K562 (cell line): ENCODE data around the gene NEURL2. TPM values are rescaled to one million over a fixed set of nuclear protein-coding genes. Genes with fewer than 3 reads are reported as not detected.

Experiments used
- ATAC-seq: fragments of 200-7000 bp; cut with Tn5 transposase; 3 replicates; pipeline ENCODE4 v1.9.1; 2020; ENCODE audit warnings: moderate library complexity
- BruUV-seq: library from RNA; stranded (reverse); fragments of 400-500 nt; replicated peaks from 2 replicates; lab custom pipeline; 2021; lab: Mats Ljungman, UMichigan
- CTCF ChIA-PET: fragments of 300-600 bp; formaldehyde crosslinking; extraction: SDS; loops from one replicate; lab custom pipeline; 2021; ENCODE audit warnings: low intra/inter-chr PET ratio; lab: Yijun Ruan, JAX
- POLR2A ChIA-PET: fragments of 300-600, 350-650 bp; sonication (Branson Sonifier 250); formaldehyde crosslinking; extraction: SDS; loops from one replicate; lab custom pipeline; 2021; ENCODE audit warnings: antibody characterized with exemption, inconsistent platforms; lab: Yijun Ruan, JAX
- DNase-seq, 4 experiments: peaks; one replicate each; pipeline versions ENCODE4 v3.0.0 to v3.0.0-alpha.2; 2011 to 2018; ENCODE audit warnings: low spot score in 3 of 4, mixed read lengths in 3 of 4; ENCODE audit errors: extremely low read depth in 1 of 4
- FAIRE-seq: peaks from 2 replicates; lab custom pipeline; 2011; peaks lifted over from hg19 to GRCh38; lab: Jason Lieb, UNC
- H2AFZ ChIP-seq: 2 replicates; pipeline ENCODE4 v1.6.0; 2011; ENCODE audit warnings: low read depth, low read length, control low read depth, inconsistent platforms
- H3K27ac ChIP-seq: fragments of 200-600 bp; 3 replicates; pipeline ENCODE4 v1.8.0; 2011; ENCODE audit warnings: low read depth, mild to moderate bottlenecking, control low read depth, inconsistent platforms, low read length, moderate library complexity, mixed read lengths; ENCODE audit errors: extremely low read depth
- H3K27me3 ChIP-seq, 2 experiments: fragments of 300-600 bp in 1 of 2; 2 replicates in 1 of 2; 3 replicates in 1 of 2; pipeline versions ENCODE4 v1.6.0 to v1.8.0; 2011; ENCODE audit warnings: inconsistent platforms in 2 of 2, low read length in 2 of 2, mild to moderate bottlenecking in 1 of 2, mixed read lengths in 1 of 2, moderate library complexity in 1 of 2; ENCODE audit not compliant: control insufficient read depth in 2 of 2, insufficient read depth in 2 of 2
- H3K36me3 ChIP-seq: fragments of 300-600 bp; 3 replicates; pipeline ENCODE4 v1.8.0; 2011; ENCODE audit warnings: mild to moderate bottlenecking, low read length, inconsistent platforms; ENCODE audit not compliant: control insufficient read depth, insufficient read depth
- H3K4me1 ChIP-seq, 2 experiments: fragments of 200-600 bp in 1 of 2; replicated peaks in 1 of 2; 2 replicates in 1 of 2; 3 replicates in 1 of 2; pipeline versions ENCODE4 v1.5.1 to v1.8.0; 2011; ENCODE audit warnings: inconsistent platforms in 2 of 2, low read length in 2 of 2, mild to moderate bottlenecking in 1 of 2, mixed read lengths in 1 of 2, moderate library complexity in 1 of 2; ENCODE audit not compliant: control insufficient read depth in 2 of 2, insufficient read depth in 2 of 2
- H3K4me2 ChIP-seq: 2 replicates; pipeline ENCODE4 v1.6.1; 2011; ENCODE audit warnings: low read length, control low read depth, inconsistent platforms, mixed read lengths; ENCODE audit not compliant: insufficient read depth
- H3K4me3 ChIP-seq: fragments of 200-600 bp; sonication (generic), shearing (Covaris generic); 2 replicates; pipeline ENCODE4 v1.5.1; 2016; ENCODE audit warnings: control low read depth, inconsistent platforms
- H3K79me2 ChIP-seq: fragments of 200-600 bp; 3 replicates; pipeline ENCODE4 v1.8.0; 2011; ENCODE audit warnings: low read length, inconsistent platforms; ENCODE audit not compliant: control insufficient read depth, insufficient read depth
- H3K9ac ChIP-seq, 2 experiments: 2 replicates each; pipeline versions ENCODE4 v1.6.0 to v1.6.1; 2011; ENCODE audit warnings: low read depth in 2 of 2, low read length in 2 of 2, control low read depth in 1 of 2, inconsistent platforms in 1 of 2, mild to moderate bottlenecking in 1 of 2, mixed read lengths in 1 of 2; ENCODE audit not compliant: insufficient read depth in 1 of 2
- H3K9me1 ChIP-seq: one replicate; pipeline ENCODE4 v1.6.0; 2011; ENCODE audit warnings: inconsistent platforms, mild to moderate bottlenecking, low read length, moderate library complexity; ENCODE audit not compliant: control insufficient read depth, insufficient read depth
- H3K9me3 ChIP-seq: replicated peaks from 2 replicates; pipeline ENCODE4 v1.5.1; 2011; ENCODE audit warnings: low read depth, low read length, inconsistent platforms; ENCODE audit not compliant: control insufficient read depth, insufficient read depth
- H4K20me1 ChIP-seq: replicated peaks from 2 replicates; pipeline ENCODE4 v1.6.1; 2011; ENCODE audit warnings: low read length, inconsistent platforms, mixed read lengths; ENCODE audit not compliant: control insufficient read depth, insufficient read depth
- ELF2 ChIP-seq: fragments of 250-450 bp; sonication (Bioruptor Pico); IDR thresholded peaks from 2 replicates; pipeline ENCODE4 v1.5.0; 2021; ENCODE audit warnings: mild to moderate bottlenecking
- HNRNPH1 ChIP-seq: fragments of 200-400 bp; formaldehyde crosslinking; optimal IDR thresholded peaks from 2 replicates; pipeline ENCODE3; 2017; ENCODE audit warnings: low read depth, mild to moderate bottlenecking, low read length, moderate library complexity
- RFX1 ChIP-seq: fragments of 450-650 bp; IDR thresholded peaks from 2 replicates; pipeline ENCODE4 v1.6.1; 2016; ENCODE audit warnings: mild to moderate bottlenecking, moderate library complexity
- SMAD1 ChIP-seq: fragments of 150-350 bp; IDR thresholded peaks from 2 replicates; pipeline ENCODE4 v1.6.1; 2014; ENCODE audit warnings: low read length, low read depth; ENCODE audit not compliant: partially characterized antibody
- ZBTB17 ChIP-seq: fragments of 450-650 bp; formaldehyde crosslinking; IDR thresholded peaks from 2 replicates; pipeline ENCODE4 v1.4.0; 2020; ENCODE audit warnings: mild to moderate bottlenecking
- ZNF282 ChIP-seq: sonication (generic); formaldehyde crosslinking; IDR thresholded peaks from 2 replicates; pipeline ENCODE4 v1.8.1; 2023; ENCODE audit warnings: missing genetic modification reagents
- WGBS: fragments of 100-300 bp; shearing (Covaris generic); methylation state at CpG from one replicate; pipeline ENCODE4 v1.1.6; 2016; ENCODE audit warnings: low coverage, mixed read lengths; ENCODE audit not compliant: insufficient coverage; ENCODE audit errors: missing lambda C conversion rate; 5-methylcytosine and 5-hydroxymethylcytosine counted together
- in situ Hi-C: fragments of 300-500 bp; cut with MboI; formaldehyde crosslinking; loops from 4 replicates; pipeline ENCODE4 v1.15.0; 2018; ENCODE audit warnings: inconsistent platforms, mixed read lengths
- intact Hi-C: fragments of 100-400 bp; cut with micrococcal nuclease; formaldehyde crosslinking; loops from 2 replicates; pipeline ENCODE4 v1.14.2; 2022
- polyA plus RNA-seq, 8 experiments: library from polyadenylated mRNA; depleted of rRNA in 4 of 8; stranded (reverse) in 5 of 8; unstranded in 3 of 8; fragments of >200 nt; fragmentation: Nextera tagmentation in 2 of 8; fragmentation: Illumina TruSeq in 1 of 8; extraction: Ambion mirVana in 2 of 8; extraction: Trizol in 1 of 8; gene quantifications; 2 replicates each; pipeline versions ENCODE4 v1.2.1 to v1.2.3, GENCODE V29; 2011 to 2014; ENCODE audit warnings: inconsistent platforms in 1 of 8, missing spikeins in 1 of 8
- total RNA-seq, 7 experiments: library from RNA; depleted of rRNA in 6 of 7; stranded (reverse); fragments of >200 nt in 6 of 7; fragmentation: Illumina TruSeq in 2 of 7; extraction: Trizol in 2 of 7; gene quantifications; 2 replicates each; pipeline versions ENCODE4 v1.2.1 to v1.2.3, GENCODE V29; 2011 to 2021; ENCODE audit warnings: low replicate concordance in 1 of 7
- TF ChIP-seq, protein P1 (sequence below): sonication (generic); formaldehyde crosslinking; IDR thresholded peaks from 2 replicates; pipeline ENCODE4 v1.8.0; 2023; ENCODE audit warnings: mild to moderate bottlenecking, missing genetic modification reagents
- TF ChIP-seq, protein P2 (sequence below): sonication (generic); formaldehyde crosslinking; IDR thresholded peaks from 2 replicates; pipeline ENCODE4 v1.8.1; 2023; ENCODE audit warnings: missing genetic modification reagents, mild to moderate bottlenecking, borderline replicate concordance

Gene NEURL2
- total and polyA plus RNA-seq, 9 of the 15 experiments (the other 6 are each of a cell fraction or from before 2014, with no cell fraction given), result 0.22 to 1.9 (median 0.50) TPM; not detected in 1

DNA sequence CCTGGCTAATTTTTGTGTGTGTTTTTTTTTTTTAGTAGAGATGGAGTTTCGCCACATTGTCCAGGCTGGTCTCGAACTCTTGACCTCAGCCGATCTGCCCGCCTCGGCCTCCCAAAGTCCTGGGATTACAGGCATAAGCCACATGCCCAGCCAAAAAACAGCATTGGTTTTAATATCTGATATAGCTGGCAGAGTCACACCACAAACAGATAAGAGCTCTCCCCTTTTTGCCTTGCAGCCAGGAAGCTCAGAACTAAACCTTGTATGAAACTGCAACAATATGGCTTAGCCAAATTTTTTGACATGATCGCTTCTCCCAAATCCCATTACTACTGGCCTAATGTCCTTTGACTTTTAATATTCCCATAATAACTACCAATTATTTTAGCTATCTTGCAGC, 38.7 kb downstream of the NEURL2 start:
- POLR2A ChIA-PET, result interaction anchor here (0.7 to 2.3 kb wide), 2 partner anchors 11 kb away, joined by 3 to 19 read pairs; no protein-coding TSS in a partner anchor
- Histone ChIP-seq H3K4me2 (no peak overlapping the region), H3K79me2 (peaks cover 15% of the 10 kb centered on the region), H3K9ac (no peak overlapping the region), H3K9me3 (peaks cover 5% of the 10 kb centered on the region), H3K9me1 (no peaks in the 10 kb centered on the region), H3K27me3 (no peaks in the 10 kb centered on the region), H3K27ac (no peak overlapping the region), H3K4me1 (peaks cover 18 to 28% of the 10 kb centered on the region in 2 experiments; a peak in 4 of 5 replicates), H4K20me1 (no peaks in the 10 kb centered on the region), H2AFZ (no peak overlapping the region), H3K4me3 (no peak overlapping the region), H3K36me3 (peaks cover 14% of the 10 kb centered on the region; the same call in 2 of the 3 replicates)
- in situ Hi-C loops (no loop called here), intact Hi-C loops (no loop called here)
- WGBS, result 92% methylated on average over 6 of the region's 6 CpGs
- no peak for FAIRE-seq
- no peak for DNase-seq
- no TSS peak for BruUV-seq
- TF ChIP-seq, protein P1, sequence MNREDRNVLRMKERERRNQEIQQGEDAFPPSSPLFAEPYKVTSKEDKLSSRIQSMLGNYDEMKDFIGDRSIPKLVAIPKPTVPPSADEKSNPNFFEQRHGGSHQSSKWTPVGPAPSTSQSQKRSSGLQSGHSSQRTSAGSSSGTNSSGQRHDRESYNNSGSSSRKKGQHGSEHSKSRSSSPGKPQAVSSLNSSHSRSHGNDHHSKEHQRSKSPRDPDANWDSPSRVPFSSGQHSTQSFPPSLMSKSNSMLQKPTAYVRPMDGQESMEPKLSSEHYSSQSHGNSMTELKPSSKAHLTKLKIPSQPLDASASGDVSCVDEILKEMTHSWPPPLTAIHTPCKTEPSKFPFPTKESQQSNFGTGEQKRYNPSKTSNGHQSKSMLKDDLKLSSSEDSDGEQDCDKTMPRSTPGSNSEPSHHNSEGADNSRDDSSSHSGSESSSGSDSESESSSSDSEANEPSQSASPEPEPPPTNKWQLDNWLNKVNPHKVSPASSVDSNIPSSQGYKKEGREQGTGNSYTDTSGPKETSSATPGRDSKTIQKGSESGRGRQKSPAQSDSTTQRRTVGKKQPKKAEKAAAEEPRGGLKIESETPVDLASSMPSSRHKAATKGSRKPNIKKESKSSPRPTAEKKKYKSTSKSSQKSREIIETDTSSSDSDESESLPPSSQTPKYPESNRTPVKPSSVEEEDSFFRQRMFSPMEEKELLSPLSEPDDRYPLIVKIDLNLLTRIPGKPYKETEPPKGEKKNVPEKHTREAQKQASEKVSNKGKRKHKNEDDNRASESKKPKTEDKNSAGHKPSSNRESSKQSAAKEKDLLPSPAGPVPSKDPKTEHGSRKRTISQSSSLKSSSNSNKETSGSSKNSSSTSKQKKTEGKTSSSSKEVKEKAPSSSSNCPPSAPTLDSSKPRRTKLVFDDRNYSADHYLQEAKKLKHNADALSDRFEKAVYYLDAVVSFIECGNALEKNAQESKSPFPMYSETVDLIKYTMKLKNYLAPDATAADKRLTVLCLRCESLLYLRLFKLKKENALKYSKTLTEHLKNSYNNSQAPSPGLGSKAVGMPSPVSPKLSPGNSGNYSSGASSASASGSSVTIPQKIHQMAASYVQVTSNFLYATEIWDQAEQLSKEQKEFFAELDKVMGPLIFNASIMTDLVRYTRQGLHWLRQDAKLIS (CRISPR knock-in tag), result no peak
- no peak for TF ChIP-seq SMAD1
- no peak for TF ChIP-seq ZBTB17 (CRISPR knock-in tag)
- TF ChIP-seq HNRNPH1, result no peak
- TF ChIP-seq ZNF282 (CRISPR knock-in tag), result no peak
- no peak for TF ChIP-seq RFX1
- TF ChIP-seq, protein P2, sequence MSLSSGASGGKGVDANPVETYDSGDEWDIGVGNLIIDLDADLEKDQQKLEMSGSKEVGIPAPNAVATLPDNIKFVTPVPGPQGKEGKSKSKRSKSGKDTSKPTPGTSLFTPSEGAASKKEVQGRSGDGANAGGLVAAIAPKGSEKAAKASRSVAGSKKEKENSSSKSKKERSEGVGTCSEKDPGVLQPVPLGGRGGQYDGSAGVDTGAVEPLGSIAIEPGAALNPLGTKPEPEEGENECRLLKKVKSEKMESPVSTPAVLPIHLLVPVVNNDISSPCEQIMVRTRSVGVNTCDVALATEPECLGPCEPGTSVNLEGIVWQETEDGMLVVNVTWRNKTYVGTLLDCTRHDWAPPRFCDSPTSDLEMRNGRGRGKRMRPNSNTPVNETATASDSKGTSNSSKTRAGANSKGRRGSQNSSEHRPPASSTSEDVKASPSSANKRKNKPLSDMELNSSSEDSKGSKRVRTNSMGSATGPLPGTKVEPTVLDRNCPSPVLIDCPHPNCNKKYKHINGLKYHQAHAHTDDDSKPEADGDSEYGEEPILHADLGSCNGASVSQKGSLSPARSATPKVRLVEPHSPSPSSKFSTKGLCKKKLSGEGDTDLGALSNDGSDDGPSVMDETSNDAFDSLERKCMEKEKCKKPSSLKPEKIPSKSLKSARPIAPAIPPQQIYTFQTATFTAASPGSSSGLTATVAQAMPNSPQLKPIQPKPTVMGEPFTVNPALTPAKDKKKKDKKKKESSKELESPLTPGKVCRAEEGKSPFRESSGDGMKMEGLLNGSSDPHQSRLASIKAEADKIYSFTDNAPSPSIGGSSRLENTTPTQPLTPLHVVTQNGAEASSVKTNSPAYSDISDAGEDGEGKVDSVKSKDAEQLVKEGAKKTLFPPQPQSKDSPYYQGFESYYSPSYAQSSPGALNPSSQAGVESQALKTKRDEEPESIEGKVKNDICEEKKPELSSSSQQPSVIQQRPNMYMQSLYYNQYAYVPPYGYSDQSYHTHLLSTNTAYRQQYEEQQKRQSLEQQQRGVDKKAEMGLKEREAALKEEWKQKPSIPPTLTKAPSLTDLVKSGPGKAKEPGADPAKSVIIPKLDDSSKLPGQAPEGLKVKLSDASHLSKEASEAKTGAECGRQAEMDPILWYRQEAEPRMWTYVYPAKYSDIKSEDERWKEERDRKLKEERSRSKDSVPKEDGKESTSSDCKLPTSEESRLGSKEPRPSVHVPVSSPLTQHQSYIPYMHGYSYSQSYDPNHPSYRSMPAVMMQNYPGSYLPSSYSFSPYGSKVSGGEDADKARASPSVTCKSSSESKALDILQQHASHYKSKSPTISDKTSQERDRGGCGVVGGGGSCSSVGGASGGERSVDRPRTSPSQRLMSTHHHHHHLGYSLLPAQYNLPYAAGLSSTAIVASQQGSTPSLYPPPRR, result no peak
- TF ChIP-seq ELF2 (CRISPR knock-in tag), result no peak
- CTCF ChIA-PET, result no interaction called here
- no peak for ATAC-seq
